RWPE2 (cell line): Measurements from ENCODE around the gene CHST12.
A peak's percentile ranks its signal among the peaks of the same experiment; 100 is the strongest.

Source experiments
- ATAC-seq: fragments of 200-7000 bp; cut with Tn5 transposase; 3 replicates; pipeline ENCODE4 v1.9.1; 2021; ENCODE audit warnings: low read depth
- DNase-seq: peaks from one replicate; pipeline ENCODE4 v3.0.0-alpha.2; 2020; ENCODE audit warnings: low spot score
- H3K27ac ChIP-seq: fragments of 450-650 bp; 2 replicates; pipeline ENCODE4 v1.5.1; 2017; ENCODE audit warnings: mild to moderate bottlenecking; ENCODE audit not compliant: poor library complexity, severe bottlenecking
- H3K27me3 ChIP-seq: fragments of 250-450 bp; sonication (Bioruptor Pico); 2 replicates; pipeline ENCODE4 v1.5.1; 2021; ENCODE audit warnings: mild to moderate bottlenecking, moderate library complexity; ENCODE audit not compliant: insufficient read depth, poor library complexity, severe bottlenecking
- H3K36me3 ChIP-seq: fragments of 250-450 bp; sonication (Bioruptor Pico); 2 replicates; pipeline ENCODE4 v1.5.1; 2020; ENCODE audit warnings: low read depth, mild to moderate bottlenecking, moderate library complexity
- H3K4me1 ChIP-seq: fragments of 250-450 bp; sonication (Bioruptor Pico); 2 replicates; pipeline ENCODE4 v1.5.1; 2021; ENCODE audit warnings: mild to moderate bottlenecking, moderate library complexity; ENCODE audit not compliant: insufficient read depth, poor library complexity, severe bottlenecking
- H3K4me3 ChIP-seq: fragments of 250-450 bp; sonication (Bioruptor Pico); 2 replicates; pipeline ENCODE4 v1.5.1; 2021; ENCODE audit warnings: mild to moderate bottlenecking, moderate library complexity; ENCODE audit not compliant: severe bottlenecking
- H3K9me3 ChIP-seq: fragments of 250-450 bp; sonication (Bioruptor Pico); 2 replicates; pipeline ENCODE4 v1.5.1; 2021; ENCODE audit warnings: mild to moderate bottlenecking, moderate library complexity; ENCODE audit not compliant: severe bottlenecking
- CTCF ChIP-seq: fragments of 450-650 bp; IDR thresholded peaks from one replicate; pipeline ENCODE4 v1.5.1; 2017; ENCODE audit warnings: mild to moderate bottlenecking, moderate library complexity; ENCODE audit not compliant: poor library complexity, severe bottlenecking

The CHST12 gene

DNA sequence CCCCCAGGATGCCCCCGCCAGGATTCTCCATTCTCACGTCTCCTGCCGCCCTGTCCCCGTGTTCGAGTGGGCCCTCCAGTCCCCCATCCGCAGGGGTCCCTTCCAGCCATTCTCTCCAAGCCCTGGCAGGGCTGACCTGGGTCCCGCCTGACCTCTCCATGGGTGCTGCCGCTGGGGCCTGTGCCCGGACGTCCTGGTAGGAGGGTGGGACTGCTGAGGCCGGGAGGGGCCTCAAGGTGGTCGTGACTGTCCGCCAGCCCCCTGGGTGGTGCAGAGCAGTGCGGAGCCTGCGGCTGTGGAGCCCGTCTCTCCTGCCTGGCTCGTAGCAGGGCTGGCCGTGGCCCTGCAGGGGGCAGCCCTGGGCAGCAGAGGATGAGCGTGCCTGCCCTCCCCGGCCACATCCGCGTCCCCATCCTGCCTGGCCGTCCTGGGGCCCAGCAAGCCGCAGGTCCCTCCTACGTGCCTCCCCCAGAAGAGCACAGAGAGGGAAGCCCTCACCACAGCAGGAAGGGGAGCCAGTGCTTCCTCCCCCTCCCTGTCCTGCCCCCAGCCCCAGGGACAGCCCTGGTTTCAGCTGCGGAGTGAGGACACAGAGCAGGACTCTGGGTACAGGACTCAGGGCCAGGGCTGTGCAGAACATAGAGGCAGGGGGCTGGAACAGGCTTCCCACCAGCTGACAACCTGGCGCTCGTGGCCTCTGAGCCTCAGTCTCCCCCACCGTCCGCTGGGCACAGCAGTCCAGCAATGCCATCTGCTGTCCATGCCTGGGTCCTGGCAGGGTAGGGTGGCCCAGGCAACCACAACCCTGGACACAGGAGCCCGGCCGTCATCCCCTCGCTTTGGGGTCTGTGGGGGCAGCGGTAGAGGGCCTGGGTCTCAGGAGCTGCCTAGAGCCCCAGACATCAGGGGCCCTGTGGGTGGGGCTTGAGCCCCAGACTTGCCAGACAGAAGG is 74.3 kb downstream of the CHST12 start:
- H3K4me3 ChIP-seq: no peak overlapping the region
- no peak overlapping the region for H3K27ac ChIP-seq
- no peaks in the 10 kb centered on the region for H3K9me3 ChIP-seq
- TF ChIP-seq CTCF: peak; percentile 74
- H3K36me3 ChIP-seq: no peaks in the 10 kb centered on the region
- ATAC-seq: peak; percentile 74
- H3K27me3 ChIP-seq: no peaks in the 10 kb centered on the region
- no peaks in the 10 kb centered on the region for H3K4me1 ChIP-seq
- DNase-seq: peak; percentile 58

DNA sequence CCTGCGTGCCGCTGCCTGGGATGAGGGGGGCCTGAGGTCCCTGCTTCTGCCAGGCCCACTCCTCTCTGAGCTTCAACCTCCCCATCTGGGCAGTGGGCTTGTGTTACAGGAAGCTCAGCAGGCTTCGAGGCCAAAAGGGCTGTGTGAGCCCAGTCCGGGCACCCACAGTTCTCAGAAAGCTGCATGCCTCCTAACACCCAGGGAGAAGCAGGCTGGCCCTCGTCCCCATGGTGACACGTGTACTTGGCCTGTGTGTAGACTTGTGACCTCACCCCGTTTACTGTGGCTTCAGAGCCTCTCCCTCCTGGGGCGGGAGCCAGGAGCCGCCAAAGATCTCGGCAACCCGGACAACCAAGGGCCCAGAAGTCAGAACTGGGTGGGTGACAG is 75.0 kb downstream of the CHST12 start:
- Histone ChIP-seq H3K27ac (no peak overlapping the region), H3K36me3 (no peaks in the 10 kb centered on the region), H3K27me3 (no peaks in the 10 kb centered on the region), H3K9me3 (peaks cover 3% of the 10 kb centered on the region), H3K4me3 (no peak overlapping the region), H3K4me1 (no peaks in the 10 kb centered on the region)
- no peak for ATAC-seq
- no peak for DNase-seq
- TF ChIP-seq CTCF: no peak

- ATAC-seq (no peak), DNase-seq (peak; percentile 56)
- Histone ChIP-seq H3K9me3 (peaks cover 3% of the 10 kb centered on the region), H3K4me3 (no peak overlapping the region), H3K27me3 (no peaks in the 10 kb centered on the region), H3K4me1 (no peaks in the 10 kb centered on the region), H3K36me3 (no peaks in the 10 kb centered on the region), H3K27ac (no peak overlapping the region)
- TF ChIP-seq CTCF: no peak
Measured at GRCh38 chr7:2478800-2479199, 75.4 kb downstream of the CHST12 start.

DNA sequence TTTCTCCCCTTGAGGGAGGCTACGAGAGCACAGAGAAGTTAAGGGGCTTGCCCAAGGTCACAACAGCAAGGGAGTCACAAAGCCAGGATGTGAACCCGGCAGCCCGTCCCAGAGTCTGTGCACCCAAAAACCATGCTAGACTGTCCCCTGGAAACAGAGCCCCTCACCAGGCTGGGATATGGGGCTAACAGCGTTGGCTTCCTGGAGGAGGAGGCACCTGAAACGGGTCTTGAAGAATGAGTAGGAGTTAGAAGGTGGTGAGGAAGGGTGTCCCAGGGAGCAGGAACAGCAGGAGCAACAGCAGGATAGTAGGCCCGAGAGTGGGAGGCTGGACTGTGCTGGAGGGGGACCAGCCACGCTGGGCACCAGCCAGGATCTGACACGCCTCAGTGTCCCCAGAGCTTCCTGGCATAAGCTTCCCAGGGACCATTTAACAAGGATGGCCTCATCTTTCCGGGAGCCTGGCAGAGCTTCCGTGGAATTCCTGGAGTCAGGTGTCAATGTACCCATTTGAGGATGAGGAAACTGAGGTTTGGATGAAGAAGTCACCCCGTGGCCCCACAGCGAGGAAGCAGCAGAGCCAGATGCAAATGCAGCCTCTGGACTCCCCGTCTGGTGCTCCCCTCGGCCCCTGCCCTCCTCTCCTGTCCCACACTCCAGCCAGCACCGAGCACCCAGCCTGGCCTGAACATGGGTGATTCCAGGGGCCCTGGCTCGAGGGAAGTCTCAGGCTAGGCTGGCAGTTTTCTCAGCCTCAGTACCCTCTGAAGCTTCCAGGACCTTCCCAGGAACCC is 76.1 kb downstream of the CHST12 start:
- peaks cover 3% of the 10 kb centered on the region for H3K9me3 ChIP-seq
- H3K4me1 ChIP-seq: no peaks in the 10 kb centered on the region
- no peaks in the 10 kb centered on the region for H3K27me3 ChIP-seq
- no peak overlapping the region for H3K27ac ChIP-seq
- ATAC-seq (no peak), DNase-seq (no peak)
- TF ChIP-seq CTCF: no peak
- no peak overlapping the region for H3K4me3 ChIP-seq
- H3K36me3 ChIP-seq: no peaks in the 10 kb centered on the region
